Germinal center (tissue), 1 donor: ENCODE results near the gene ZC3H7B.

Experiments used
- DNase-seq: peaks from one replicate; pipeline ENCODE4 v3.0.0; 2012; ENCODE audit warnings: mixed read lengths, low spot score

ZC3H7B gene

GRCh38 chr22:41327124-41327523 is 25.8 kb downstream of the ZC3H7B start:
- no peak for DNase-seq

- no peak for DNase-seq
Observed at GRCh38 chr22:41330169-41330568, 28.8 kb downstream of the ZC3H7B start.

- no peak for DNase-seq
Observed at GRCh38 chr22:41332217-41332939, 31.1 kb downstream of the ZC3H7B start.

GRCh38 chr22:41333806-41334205 is 32.5 kb downstream of the ZC3H7B start:
- no peak for DNase-seq

GRCh38 chr22:41334215-41334614 is 32.9 kb downstream of the ZC3H7B start:
- DNase-seq: no peak

- DNase-seq: no peak
Observed at GRCh38 chr22:41334951-41335635, 33.8 kb downstream of the ZC3H7B start.

- DNase-seq: no peak
Observed at GRCh38 chr22:41338614-41339212, 37.4 kb downstream of the ZC3H7B start.

- no peak for DNase-seq
Observed at GRCh38 chr22:41339823-41340222, 38.5 kb downstream of the ZC3H7B start.

GRCh38 chr22:41340357-41340756 is 39.0 kb downstream of the ZC3H7B start:
- no peak for DNase-seq

- DNase-seq: no peak
Observed at GRCh38 chr22:41341012-41341411, 39.7 kb downstream of the ZC3H7B start.

- DNase-seq: no peak
Observed at GRCh38 chr22:41341990-41342389, 40.7 kb downstream of the ZC3H7B start.

- DNase-seq: no peak
Observed at GRCh38 chr22:41343300-41343699, 42.0 kb downstream of the ZC3H7B start.

GRCh38 chr22:41343717-41344116 is 42.4 kb downstream of the ZC3H7B start:
- DNase-seq: no peak

GRCh38 chr22:41344189-41344788 is 43.0 kb downstream of the ZC3H7B start:
- no peak for DNase-seq

- DNase-seq: no peak
Observed at GRCh38 chr22:41345807-41346335, 44.5 kb downstream of the ZC3H7B start.

GRCh38 chr22:41347066-41347859 is 45.9 kb downstream of the ZC3H7B start:
- no peak for DNase-seq

GRCh38 chr22:41348964-41349484 is 47.7 kb downstream of the ZC3H7B start:
- DNase-seq: no peak

GRCh38 chr22:41350087-41350486 is 48.8 kb downstream of the ZC3H7B start:
- no peak for DNase-seq

- DNase-seq: no peak
Observed at GRCh38 chr22:41351011-41351410, 49.7 kb downstream of the ZC3H7B start.

GRCh38 chr22:41352058-41352457 is 50.7 kb downstream of the ZC3H7B start:
- no peak for DNase-seq

- DNase-seq: no peak
Observed at GRCh38 chr22:41353862-41354575, 52.7 kb downstream of the ZC3H7B start.
